A549 (cell line): Measurements from ENCODE around the gene RAB10. TPM values are rescaled to one million over a fixed set of nuclear protein-coding genes. Genes with fewer than 3 reads are reported as not detected.

Experiments
- ATOH8 ChIP-seq: fragments of 250-450 bp; sonication (Bioruptor Pico); IDR thresholded peaks from 2 replicates; pipeline ENCODE4 v1.5.0; 2020; ENCODE audit warnings: low read depth, mild to moderate bottlenecking, moderate library complexity
- BHLHE40 ChIP-seq: IDR thresholded peaks from 2 replicates; pipeline ENCODE4 v1.6.1; 2012; ENCODE audit warnings: low read depth, low read length, inconsistent platforms
- CHD4 ChIP-seq: fragments of 200-600 bp; sonication (generic); IDR thresholded peaks from 2 replicates; pipeline ENCODE4 v1.6.1; 2016; ENCODE audit warnings: antibody characterized with exemption, mild to moderate bottlenecking, borderline replicate concordance
- EHF ChIP-seq: fragments of 250-450 bp; sonication (Bioruptor Pico); IDR thresholded peaks from 2 replicates; pipeline ENCODE4 v1.5.0; 2020; ENCODE audit warnings: mild to moderate bottlenecking
- EHMT2 ChIP-seq: fragments of 200-600 bp; sonication (generic); IDR thresholded peaks from 2 replicates; pipeline ENCODE4 v1.6.1; 2016; ENCODE audit warnings: antibody characterized with exemption, low read depth, mild to moderate bottlenecking, moderate library complexity
- ESRRA ChIP-seq: fragments of 150-350 bp; IDR thresholded peaks from 2 replicates; pipeline ENCODE4 v1.6.1; 2014; ENCODE audit warnings: mild to moderate bottlenecking, low read length, borderline replicate concordance
- FOSL2 ChIP-seq, 2 experiments: fragments of 450-650 bp in 1 of 2; fragments of >200 bp in 1 of 2; sonication (Bioruptor Twin) in 1 of 2; formaldehyde crosslinking; IDR thresholded peaks; 2 replicates each; pipeline versions ENCODE4 v1.5.0 to v1.6.1; 2016 to 2020; ENCODE audit warnings: mild to moderate bottlenecking in 1 of 2, moderate library complexity in 1 of 2
- FOXS1 ChIP-seq: fragments of 250-450 bp; sonication (Bioruptor Pico); IDR thresholded peaks from 2 replicates; pipeline ENCODE4 v1.5.0; 2020; ENCODE audit warnings: mild to moderate bottlenecking, moderate library complexity
- GATA3 ChIP-seq: IDR thresholded peaks from 2 replicates; pipeline ENCODE4 v1.6.1; 2012; ENCODE audit warnings: borderline replicate concordance
- HES2 ChIP-seq: fragments of >200 bp; sonication (Bioruptor Twin); formaldehyde crosslinking; IDR thresholded peaks from 2 replicates; pipeline ENCODE4 v1.6.1; 2016
- HOXA7 ChIP-seq: fragments of 250-450 bp; sonication (Bioruptor Pico); IDR thresholded peaks from 2 replicates; pipeline ENCODE4 v1.5.0; 2020; ENCODE audit warnings: mild to moderate bottlenecking, moderate library complexity
- HOXB13 ChIP-seq: fragments of 250-450 bp; sonication (Bioruptor Pico); IDR thresholded peaks from 2 replicates; pipeline ENCODE4 v1.5.0; 2020; ENCODE audit warnings: low read depth, mild to moderate bottlenecking, moderate library complexity
- MAFK ChIP-seq: fragments of 450-650 bp; IDR thresholded peaks from 2 replicates; pipeline ENCODE4 v1.6.1; 2014; ENCODE audit not compliant: partially characterized antibody
- MAZ ChIP-seq: fragments of 150-350 bp; IDR thresholded peaks from 2 replicates; pipeline ENCODE4 v1.6.1; 2014; ENCODE audit warnings: antibody characterized with exemption, low read depth, low read length, borderline replicate concordance
- MYC ChIP-seq: IDR thresholded peaks from 2 replicates; pipeline ENCODE4 v1.6.1; 2012; ENCODE audit warnings: mild to moderate bottlenecking, inconsistent platforms, low read length, improper control_type of control experiment, borderline replicate concordance
- NPAS2 ChIP-seq: fragments of 250-450 bp; sonication (Bioruptor Pico); IDR thresholded peaks from 2 replicates; pipeline ENCODE4 v1.8.0; 2022; ENCODE audit warnings: mild to moderate bottlenecking, moderate library complexity, borderline replicate concordance
- NR3C1 ChIP-seq: fragments of >200 bp; sonication (Bioruptor Twin); formaldehyde crosslinking; IDR thresholded peaks from 3 replicates; pipeline ENCODE4 v1.6.1; 2017
- PHF8 ChIP-seq: fragments of 200-600 bp; sonication (generic); IDR thresholded peaks from 2 replicates; pipeline ENCODE4 v1.6.1; 2016; ENCODE audit warnings: low read depth, mild to moderate bottlenecking, antibody characterized with exemption, moderate library complexity, borderline replicate concordance
- POLR2AphosphoS2 ChIP-seq: conservative IDR thresholded peaks from 2 replicates; pipeline ENCODE4 v1.6.1; 2012; ENCODE audit warnings: low read length, improper control_type of control experiment, inconsistent platforms
- RAD21 ChIP-seq, 2 experiments: fragments of >200 bp in 1 of 2; sonication (Bioruptor Twin) in 1 of 2; formaldehyde crosslinking in 1 of 2; IDR thresholded peaks in 1 of 2; conservative IDR thresholded peaks in 1 of 2; 2 replicates in 1 of 2; 3 replicates in 1 of 2; pipeline ENCODE4 v1.6.1; 2012 to 2018; ENCODE audit warnings: inconsistent platforms in 1 of 2
- RFX5 ChIP-seq: fragments of 450-650 bp; IDR thresholded peaks from 2 replicates; pipeline ENCODE4 v1.7.1; 2014; ENCODE audit warnings: antibody characterized with exemption, mild to moderate bottlenecking, moderate library complexity
- SREBF2 ChIP-seq: fragments of 450-650 bp; IDR thresholded peaks from 2 replicates; pipeline ENCODE4 v1.6.1; 2014; ENCODE audit warnings: mild to moderate bottlenecking, moderate library complexity
- TFCP2L1 ChIP-seq: fragments of 250-450 bp; sonication (Bioruptor Pico); IDR thresholded peaks from 2 replicates; pipeline ENCODE4 v1.5.0; 2021; ENCODE audit warnings: mild to moderate bottlenecking
- ZC3H11A ChIP-seq: fragments of 450-650 bp; IDR thresholded peaks from 2 replicates; pipeline ENCODE4 v1.6.1; 2014; ENCODE audit warnings: antibody characterized with exemption, mild to moderate bottlenecking
- ZNF302 ChIP-seq: fragments of 250-450 bp; sonication (Bioruptor Pico); IDR thresholded peaks from 2 replicates; pipeline ENCODE4 v1.9.0; 2021; ENCODE audit warnings: inconsistent platforms, mild to moderate bottlenecking, moderate library complexity
- polyA plus RNA-seq, 4 experiments: library from polyadenylated mRNA; depleted of rRNA in 3 of 4; stranded (reverse); fragments of >200 nt; fragmentation: RNase III in 1 of 4; extraction: RNeasy Plus Mini Kit Qiagen cat#74134 plus additional on column Dnase treatment in 1 of 4; gene quantifications; 2 replicates in 3 of 4; 3 replicates in 1 of 4; pipeline ENCODE4 v1.2.3, GENCODE V29; 2011 to 2017
- TF ChIP-seq, protein P1 (sequence below): IDR thresholded peaks from 2 replicates; pipeline ENCODE4 v1.6.1; 2012; ENCODE audit warnings: low read depth, borderline replicate concordance
- TF ChIP-seq, protein P2 (sequence below): fragments of 250-450 bp; sonication (Bioruptor Pico); IDR thresholded peaks from 2 replicates; pipeline ENCODE4 v1.5.0; 2021; ENCODE audit warnings: mild to moderate bottlenecking, moderate library complexity, borderline replicate concordance

The RAB10 gene
- polyA plus RNA-seq, 2 of the 4 experiments (the other 2 are of a cell fraction), result 272 to 692 TPM

DNA sequence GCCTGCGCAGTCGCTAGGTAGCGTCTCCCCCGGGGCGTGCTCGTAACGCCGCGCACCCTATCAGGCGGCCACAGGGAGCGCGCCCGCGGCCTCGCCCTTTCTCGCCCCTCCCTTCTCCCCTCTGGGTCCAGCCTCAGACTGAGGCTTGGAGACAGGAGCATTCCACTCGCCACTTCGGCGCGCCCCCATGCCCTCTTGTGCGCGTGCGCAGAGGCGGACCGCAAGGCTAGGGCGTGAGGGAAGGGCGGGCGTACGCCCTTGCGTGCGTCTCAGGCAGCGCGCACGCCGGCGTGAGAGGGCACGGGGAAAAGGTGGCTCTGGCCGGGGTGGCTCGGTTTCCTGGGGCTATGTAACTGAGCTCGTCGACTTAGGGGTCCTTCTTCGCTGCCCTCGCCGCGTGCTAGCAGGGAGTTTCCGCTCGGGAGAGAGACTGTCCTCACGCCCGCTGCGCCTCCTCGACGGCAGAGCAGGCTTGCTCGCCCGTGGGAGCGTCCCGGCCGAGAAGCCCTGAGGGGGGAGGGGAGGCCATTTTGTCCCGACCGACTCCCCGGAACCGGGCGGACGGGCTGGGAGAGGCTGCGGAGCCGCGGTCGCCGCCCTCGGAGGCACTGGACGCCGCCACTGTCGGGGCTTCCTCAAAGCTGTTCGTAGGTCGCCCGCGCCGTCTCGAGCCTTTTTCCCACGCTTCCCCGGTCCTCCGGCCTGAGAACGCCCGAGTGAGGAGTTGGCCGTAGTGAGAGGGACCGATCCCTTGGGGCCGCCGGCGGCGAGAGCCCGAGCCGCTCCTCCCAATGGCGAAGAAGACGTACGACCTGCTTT is at the start of gene RAB10 (continued):
- TF ChIP-seq ATOH8 (CRISPR knock-in tag) (no peak), GATA3 (0 out of 2 replicates have a peak, but pooled peaks have one; percentile 55), FOXS1 (CRISPR knock-in tag) (no peak), EHF (CRISPR knock-in tag) (no peak), ZNF302 (CRISPR knock-in tag) (no peak), EHMT2 (no peak), BHLHE40 (0 out of 2 replicates have a peak, but pooled peaks have one; percentile 25), HES2 (no peak), CHD4 (no peak), NR3C1 (no peak), RFX5 (0 out of 2 replicates have a peak, but pooled peaks have one; percentile 57), NPAS2 (CRISPR knock-in tag) (no peak), RAD21 (conservative IDR thresholded peaks at IDR 0.05 in 1 of 2, IDR thresholded peaks at IDR 0.05 in 1 of 2) (peak in 1 of 2 experiments; percentile 31; a peak in 2 of 5 replicates), SREBF2 (no peak), ESRRA (no peak), FOSL2 (IDR thresholded peaks at IDR 0.05) (no peak), FOSL2 (CRISPR knock-in tag; IDR thresholded peaks at IDR 0.05) (no peak), ZC3H11A (no peak; the same call in 1 of the 2 replicates), HOXB13 (CRISPR knock-in tag) (no peak; the same call in 1 of the 2 replicates), TFCP2L1 (CRISPR knock-in tag) (peak; percentile 71; the same call in 1 of the 2 replicates), HOXA7 (CRISPR knock-in tag) (peak; percentile 66; the same call in 1 of the 2 replicates), PHF8 (peak; percentile 84), MAFK (no peak), MYC (peak; percentile 82), POLR2AphosphoS2 (no peak), MAZ (no peak)
- TF ChIP-seq, protein P1, sequence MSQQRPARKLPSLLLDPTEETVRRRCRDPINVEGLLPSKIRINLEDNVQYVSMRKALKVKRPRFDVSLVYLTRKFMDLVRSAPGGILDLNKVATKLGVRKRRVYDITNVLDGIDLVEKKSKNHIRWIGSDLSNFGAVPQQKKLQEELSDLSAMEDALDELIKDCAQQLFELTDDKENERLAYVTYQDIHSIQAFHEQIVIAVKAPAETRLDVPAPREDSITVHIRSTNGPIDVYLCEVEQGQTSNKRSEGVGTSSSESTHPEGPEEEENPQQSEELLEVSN, result peak; percentile 74; the same call in 1 of the 2 replicates
- TF ChIP-seq, protein P2, sequence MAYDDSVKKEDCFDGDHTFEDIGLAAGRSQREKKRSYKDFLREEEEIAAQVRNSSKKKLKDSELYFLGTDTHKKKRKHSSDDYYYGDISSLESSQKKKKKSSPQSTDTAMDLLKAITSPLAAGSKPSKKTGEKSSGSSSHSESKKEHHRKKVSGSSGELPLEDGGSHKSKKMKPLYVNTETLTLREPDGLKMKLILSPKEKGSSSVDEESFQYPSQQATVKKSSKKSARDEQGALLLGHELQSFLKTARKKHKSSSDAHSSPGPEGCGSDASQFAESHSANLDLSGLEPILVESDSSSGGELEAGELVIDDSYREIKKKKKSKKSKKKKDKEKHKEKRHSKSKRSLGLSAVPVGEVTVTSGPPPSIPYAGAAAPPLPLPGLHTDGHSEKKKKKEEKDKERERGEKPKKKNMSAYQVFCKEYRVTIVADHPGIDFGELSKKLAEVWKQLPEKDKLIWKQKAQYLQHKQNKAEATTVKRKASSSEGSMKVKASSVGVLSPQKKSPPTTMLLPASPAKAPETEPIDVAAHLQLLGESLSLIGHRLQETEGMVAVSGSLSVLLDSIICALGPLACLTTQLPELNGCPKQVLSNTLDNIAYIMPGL (CRISPR knock-in tag), result peak; percentile 39; the same call in 1 of the 2 replicates
